Measurements from ENCODE around the gene ADAMTS12. TPM values are rescaled to one million over a fixed set of nuclear protein-coding genes. Genes with fewer than 3 reads are reported as not detected.

ADAMTS12 gene
- total and polyA plus RNA-seq, 9 of the 15 experiments (the other 6 are each of a cell fraction or from before 2014, with no cell fraction given), result 0.11 TPM; not detected in 8

DNA sequence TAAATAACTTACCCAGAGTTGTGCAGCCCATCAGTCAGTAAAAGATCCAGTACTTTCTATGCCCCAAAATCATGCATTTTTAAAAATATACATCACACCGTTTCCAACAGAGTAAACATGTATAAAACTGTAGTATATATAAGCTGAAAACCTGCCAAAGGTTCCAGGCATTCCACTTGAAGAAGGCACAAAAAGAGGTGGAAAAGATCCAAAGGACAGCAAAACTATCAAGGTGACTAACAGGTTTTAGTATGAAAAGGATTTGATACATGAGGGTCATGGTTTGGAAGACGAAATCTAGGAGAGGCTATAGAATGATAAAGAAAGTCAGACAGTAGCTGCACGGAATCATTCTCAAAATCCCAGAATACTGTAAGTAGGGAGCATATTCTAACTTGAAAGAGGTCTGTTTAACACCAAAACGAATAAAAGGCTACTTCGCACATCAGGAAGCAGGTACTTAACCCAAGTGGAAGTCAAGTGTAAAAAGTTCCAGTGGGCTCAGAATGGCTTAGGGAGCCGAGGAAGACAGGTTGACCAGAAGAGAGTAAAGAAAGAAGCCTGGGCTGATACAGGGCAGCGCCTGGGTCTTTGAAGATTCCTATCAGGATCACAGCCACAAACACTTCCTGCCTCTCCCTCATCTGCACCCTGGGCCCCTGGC is 207.2 kb downstream of the ADAMTS12 start:
- POLR2A ChIA-PET, result no interaction called here
- H3K4me1 ChIP-seq (replicated peaks in 1 of 2; ENCODE audit: control insufficient read depth in 2 of 2, insufficient read depth in 2 of 2, low read length in 2 of 2), result no peaks in the 10 kb centered on the region
- BruUV-seq (replicated peaks), result no TSS peak
- no peak overlapping the region for H3K4me2 ChIP-seq (ENCODE audit: insufficient read depth, low read length)
- in situ Hi-C loops (cut with MboI), result no loop called here
- no peak overlapping the region for H2AFZ ChIP-seq (ENCODE audit: low read depth, low read length)
- no peak for FAIRE-seq
- no peak for DNase-seq (ENCODE audit: extremely low read depth in 1 of 4, low spot score in 3 of 4)
- no peak overlapping the region for H3K27ac ChIP-seq (ENCODE audit: extremely low read depth, low read depth, low read length)
- no peak overlapping the region for H3K4me3 ChIP-seq
- H3K9me1 ChIP-seq (ENCODE audit: control insufficient read depth, insufficient read depth, low read length), result no peaks in the 10 kb centered on the region
- H3K9me3 ChIP-seq (replicated peaks; ENCODE audit: control insufficient read depth, insufficient read depth, low read depth, low read length), result no peaks in the 10 kb centered on the region
- CTCF ChIA-PET (ENCODE audit: low intra/inter-chr PET ratio), result no interaction called here
- TF ChIP-seq CEBPG (CRISPR knock-in tag; IDR thresholded peaks at IDR 0.05) (no peak), CEBPG (tag; conservative IDR thresholded peaks at IDR 0.05 in 1 of 2, IDR thresholded peaks at IDR 0.05 in 1 of 2) (no peak), CBX8 (IDR thresholded peaks at IDR 0.05; ENCODE audit: borderline replicate concordance, extremely low read depth, low read depth, low read length, poor library complexity, severe bottlenecking) (peak; percentile 69)
- H3K9ac ChIP-seq (ENCODE audit: insufficient read depth in 1 of 2, low read depth in 2 of 2, low read length in 2 of 2), result no peak overlapping the region
- no peaks in the 10 kb centered on the region for H4K20me1 ChIP-seq (replicated peaks; ENCODE audit: control insufficient read depth, insufficient read depth, low read length)
- ATAC-seq, result peak; percentile 35; the same call in 1 of the 3 replicates
- H3K79me2 ChIP-seq (ENCODE audit: control insufficient read depth, insufficient read depth, low read length), result no peaks in the 10 kb centered on the region
- no peaks in the 10 kb centered on the region for H3K27me3 ChIP-seq (ENCODE audit: control insufficient read depth in 2 of 2, insufficient read depth in 2 of 2, low read length in 2 of 2)
- intact Hi-C loops (cut with micrococcal nuclease), result no loop called here
- under 1% methylated on average over 7 of the region's 7 CpGs for WGBS (ENCODE audit: insufficient coverage, low coverage, missing lambda C conversion rate)
- no peaks in the 10 kb centered on the region for H3K36me3 ChIP-seq (ENCODE audit: control insufficient read depth, insufficient read depth, low read length)

DNA sequence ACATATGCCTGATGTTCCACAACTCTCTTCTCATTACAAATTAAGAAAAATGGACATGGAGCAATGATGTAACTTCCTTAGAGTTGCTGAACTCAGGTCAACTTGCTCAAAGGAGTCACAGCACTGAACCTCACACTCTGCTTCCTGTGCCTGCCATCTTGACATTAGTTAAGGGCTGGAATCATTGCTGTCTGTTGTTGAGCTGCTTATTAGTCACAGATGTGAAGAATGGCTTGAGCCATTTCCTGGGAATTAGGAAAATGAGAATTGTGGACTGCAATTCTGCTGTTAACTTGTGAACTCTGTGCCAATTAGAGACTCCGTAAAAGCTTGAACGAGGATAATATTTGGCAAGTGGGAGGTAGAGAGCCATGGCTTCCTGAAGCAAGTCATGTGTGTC is 212.0 kb downstream of the ADAMTS12 start:
- Histone ChIP-seq H3K9me1 (ENCODE audit: control insufficient read depth, insufficient read depth, low read length) (no peaks in the 10 kb centered on the region), H2AFZ (ENCODE audit: low read depth, low read length) (no peak overlapping the region), H3K36me3 (ENCODE audit: control insufficient read depth, insufficient read depth, low read length) (no peaks in the 10 kb centered on the region), H3K9me3 (replicated peaks; ENCODE audit: control insufficient read depth, insufficient read depth, low read depth, low read length) (no peaks in the 10 kb centered on the region), H3K4me3 (no peak overlapping the region), H3K9ac (ENCODE audit: insufficient read depth in 1 of 2, low read depth in 2 of 2, low read length in 2 of 2) (no peak overlapping the region), H3K27me3 (ENCODE audit: control insufficient read depth in 2 of 2, insufficient read depth in 2 of 2, low read length in 2 of 2) (no peaks in the 10 kb centered on the region), H3K27ac (ENCODE audit: extremely low read depth, low read depth, low read length) (no peak overlapping the region), H4K20me1 (replicated peaks; ENCODE audit: control insufficient read depth, insufficient read depth, low read length) (no peaks in the 10 kb centered on the region; the same call in 1 of the 2 replicates), H3K4me2 (ENCODE audit: insufficient read depth, low read length) (no peak overlapping the region), H3K79me2 (ENCODE audit: control insufficient read depth, insufficient read depth, low read length) (no peaks in the 10 kb centered on the region), H3K4me1 (replicated peaks in 1 of 2; ENCODE audit: control insufficient read depth in 2 of 2, insufficient read depth in 2 of 2, low read length in 2 of 2) (no peaks in the 10 kb centered on the region)
- BruUV-seq (replicated peaks), result no TSS peak
- 7% methylated on average over 2 of the region's 2 CpGs for WGBS (ENCODE audit: insufficient coverage, low coverage, missing lambda C conversion rate)
- DNase-seq (ENCODE audit: extremely low read depth in 1 of 4, low spot score in 3 of 4), result no peak
- POLR2A ChIA-PET, result interaction anchor here (1.8 kb wide), 1 partner anchor 9 kb away, joined by 4 read pairs; no protein-coding TSS in a partner anchor
- CTCF ChIA-PET (ENCODE audit: low intra/inter-chr PET ratio), result no interaction called here
- in situ Hi-C loops (cut with MboI), result no loop called here
- ATAC-seq, result no peak
- intact Hi-C loops (cut with micrococcal nuclease), result no loop called here
- no peak for FAIRE-seq
- TF ChIP-seq, protein P1, sequence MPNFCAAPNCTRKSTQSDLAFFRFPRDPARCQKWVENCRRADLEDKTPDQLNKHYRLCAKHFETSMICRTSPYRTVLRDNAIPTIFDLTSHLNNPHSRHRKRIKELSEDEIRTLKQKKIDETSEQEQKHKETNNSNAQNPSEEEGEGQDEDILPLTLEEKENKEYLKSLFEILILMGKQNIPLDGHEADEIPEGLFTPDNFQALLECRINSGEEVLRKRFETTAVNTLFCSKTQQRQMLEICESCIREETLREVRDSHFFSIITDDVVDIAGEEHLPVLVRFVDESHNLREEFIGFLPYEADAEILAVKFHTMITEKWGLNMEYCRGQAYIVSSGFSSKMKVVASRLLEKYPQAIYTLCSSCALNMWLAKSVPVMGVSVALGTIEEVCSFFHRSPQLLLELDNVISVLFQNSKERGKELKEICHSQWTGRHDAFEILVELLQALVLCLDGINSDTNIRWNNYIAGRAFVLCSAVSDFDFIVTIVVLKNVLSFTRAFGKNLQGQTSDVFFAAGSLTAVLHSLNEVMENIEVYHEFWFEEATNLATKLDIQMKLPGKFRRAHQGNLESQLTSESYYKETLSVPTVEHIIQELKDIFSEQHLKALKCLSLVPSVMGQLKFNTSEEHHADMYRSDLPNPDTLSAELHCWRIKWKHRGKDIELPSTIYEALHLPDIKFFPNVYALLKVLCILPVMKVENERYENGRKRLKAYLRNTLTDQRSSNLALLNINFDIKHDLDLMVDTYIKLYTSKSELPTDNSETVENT (CRISPR knock-in tag; IDR thresholded peaks at IDR 0.05), result no peak
- TF ChIP-seq CHAMP1 (IDR thresholded peaks at IDR 0.05) (no peak), RBM15 (IDR thresholded peaks at IDR 0.05; ENCODE audit: insufficient read depth, low read length) (no peak), ZNF75A (CRISPR knock-in tag; IDR thresholded peaks at IDR 0.05) (no peak), GATAD2A (IDR thresholded peaks at IDR 0.05) (no peak)
- TF ChIP-seq, protein P2, sequence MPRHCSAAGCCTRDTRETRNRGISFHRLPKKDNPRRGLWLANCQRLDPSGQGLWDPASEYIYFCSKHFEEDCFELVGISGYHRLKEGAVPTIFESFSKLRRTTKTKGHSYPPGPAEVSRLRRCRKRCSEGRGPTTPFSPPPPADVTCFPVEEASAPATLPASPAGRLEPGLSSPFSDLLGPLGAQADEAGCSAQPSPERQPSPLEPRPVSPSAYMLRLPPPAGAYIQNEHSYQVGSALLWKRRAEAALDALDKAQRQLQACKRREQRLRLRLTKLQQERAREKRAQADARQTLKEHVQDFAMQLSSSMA (CRISPR knock-in tag; IDR thresholded peaks at IDR 0.05), result no peak
